ENCODE results near the gene FAM20A.
"Not testable (repeated sequence)": the region's sequence is repeated elsewhere in the genome, so short reads cannot be mapped to it uniquely, and the experiment has no call there.

Gene FAM20A

DNA sequence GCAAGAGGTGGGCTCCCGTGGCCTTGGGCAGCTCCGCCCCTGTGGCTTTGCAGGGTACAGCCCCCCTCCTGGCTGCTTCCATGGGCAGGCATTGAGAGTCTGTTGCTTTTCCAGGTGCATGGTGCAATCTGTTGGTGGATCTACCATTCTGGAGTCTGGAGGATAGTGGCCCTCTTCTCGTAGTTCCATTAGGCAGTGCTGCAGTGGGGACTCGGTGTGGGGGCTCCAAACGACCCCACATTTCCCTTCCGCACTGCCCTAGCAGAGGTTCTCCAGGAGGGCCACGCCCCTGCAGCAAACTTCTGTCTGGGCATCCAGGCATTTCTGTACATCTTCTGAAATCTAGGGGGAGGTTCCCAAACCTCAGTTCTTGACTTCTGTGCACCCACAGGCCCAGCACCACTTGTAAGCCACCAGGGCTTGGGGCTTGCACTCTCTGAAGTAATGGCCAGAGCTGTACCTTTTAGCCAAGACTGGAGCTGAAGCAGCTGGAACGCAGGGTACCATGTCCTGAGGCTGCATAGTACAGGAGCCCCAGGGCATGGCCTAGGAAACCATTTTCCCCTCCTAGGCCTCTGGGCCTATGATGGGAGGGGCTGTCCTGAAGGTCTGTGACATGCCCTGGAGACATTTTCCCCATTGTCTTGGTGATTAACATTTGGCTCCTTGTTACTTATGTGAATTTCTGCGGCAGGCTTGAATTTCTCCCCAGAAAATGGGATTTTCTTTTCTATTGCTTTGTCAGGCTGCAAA is 82.9 kb downstream of the FAM20A start:
- DNase-seq, result no peak

DNA sequence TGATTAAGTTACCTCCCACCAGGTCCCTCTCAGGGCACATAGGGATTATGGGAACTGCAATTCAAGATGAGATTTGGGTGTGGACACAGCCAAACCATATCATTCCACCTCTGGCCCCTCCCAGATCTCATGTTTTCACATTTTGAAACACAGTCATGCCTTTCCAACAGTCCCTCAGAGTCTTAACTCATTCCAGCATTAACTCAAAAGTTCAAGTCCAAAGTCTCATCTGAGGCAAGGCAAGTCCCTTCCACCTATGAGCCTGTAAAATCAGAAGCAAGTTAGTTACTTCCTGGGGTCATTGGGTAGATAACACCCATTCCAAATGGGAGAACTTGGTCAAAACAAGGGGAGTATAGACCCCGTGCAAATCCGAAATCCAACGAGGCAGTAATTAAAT is 83.6 kb downstream of the FAM20A start:
- DNase-seq, result not testable (repeated sequence)

DNA sequence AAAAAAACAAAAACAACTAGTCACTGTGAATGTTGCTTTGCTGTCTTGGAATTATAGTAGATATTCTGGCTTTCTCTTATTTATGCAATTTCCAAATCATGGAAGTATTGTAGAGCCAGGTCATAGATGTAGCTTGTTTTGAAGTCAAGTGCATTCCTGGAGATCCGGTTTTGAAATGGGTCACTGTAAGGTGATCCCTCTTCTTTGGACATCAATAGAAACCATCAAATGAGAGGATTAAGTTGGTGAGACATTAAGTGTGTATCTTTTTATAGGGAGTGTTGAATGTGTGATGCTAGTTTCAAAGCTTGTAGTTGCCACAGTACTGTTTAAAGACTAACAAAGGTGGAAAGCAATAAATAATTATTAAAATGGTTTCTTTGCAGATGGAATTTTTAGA is 84.4 kb downstream of the FAM20A start:
- no peak for DNase-seq

DNA sequence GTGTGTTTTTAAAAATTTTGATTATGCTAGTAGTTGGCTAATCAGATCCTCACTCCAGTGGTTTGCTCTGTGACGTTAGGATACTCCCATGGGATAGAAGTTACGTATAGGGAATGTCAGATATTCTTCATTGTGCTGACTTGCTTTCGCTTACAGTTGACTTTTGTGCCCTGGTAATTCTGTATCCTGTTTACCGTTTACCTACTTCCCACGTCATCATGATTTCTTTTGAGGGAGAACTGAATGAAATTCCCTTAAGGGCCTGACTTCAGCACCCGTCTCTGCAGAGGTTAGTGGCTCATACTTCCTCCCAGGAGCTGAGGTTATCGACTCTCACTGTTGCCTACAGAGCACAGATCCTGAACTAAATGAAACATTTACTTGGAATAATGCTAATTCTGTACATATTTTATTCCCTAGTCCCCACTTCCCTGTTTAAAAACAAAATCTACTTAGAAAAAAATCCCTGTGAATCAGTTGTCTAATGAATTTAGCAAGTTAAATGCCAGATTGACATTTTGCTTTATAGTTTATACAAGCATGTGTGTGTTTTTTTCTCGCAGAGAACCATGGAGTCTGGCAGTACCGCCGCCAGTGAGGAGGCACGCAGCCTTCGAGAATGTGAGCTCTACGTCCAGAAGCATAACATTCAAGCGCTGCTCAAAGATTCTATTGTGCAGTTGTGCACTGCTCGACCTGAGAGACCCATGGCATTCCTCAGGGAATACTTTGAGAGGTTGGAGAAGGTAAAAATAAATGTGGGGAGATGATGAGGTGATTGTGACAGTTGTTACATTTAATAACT is 86.1 kb downstream of the FAM20A start:
- DNase-seq, result peak; percentile 9

DNA sequence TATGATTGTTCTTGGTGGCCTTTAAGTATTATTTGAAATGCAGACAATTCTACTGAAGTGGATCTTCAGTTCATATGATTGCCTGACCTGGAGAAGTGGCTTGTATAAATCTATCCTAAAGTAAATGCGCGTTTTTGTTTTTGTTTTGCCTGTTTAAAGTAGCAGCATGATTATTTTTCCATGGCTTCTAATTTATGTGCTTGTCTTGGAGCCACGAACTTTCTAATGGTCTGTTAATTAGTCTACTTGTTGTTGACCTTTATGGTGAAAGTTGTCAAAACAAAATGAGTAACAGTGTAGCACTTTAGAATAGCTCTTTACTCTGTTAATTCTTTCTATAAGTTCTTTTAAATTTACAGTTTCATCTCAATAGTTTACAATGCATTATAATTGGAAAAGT is 87.2 kb downstream of the FAM20A start:
- no peak for DNase-seq

DNA sequence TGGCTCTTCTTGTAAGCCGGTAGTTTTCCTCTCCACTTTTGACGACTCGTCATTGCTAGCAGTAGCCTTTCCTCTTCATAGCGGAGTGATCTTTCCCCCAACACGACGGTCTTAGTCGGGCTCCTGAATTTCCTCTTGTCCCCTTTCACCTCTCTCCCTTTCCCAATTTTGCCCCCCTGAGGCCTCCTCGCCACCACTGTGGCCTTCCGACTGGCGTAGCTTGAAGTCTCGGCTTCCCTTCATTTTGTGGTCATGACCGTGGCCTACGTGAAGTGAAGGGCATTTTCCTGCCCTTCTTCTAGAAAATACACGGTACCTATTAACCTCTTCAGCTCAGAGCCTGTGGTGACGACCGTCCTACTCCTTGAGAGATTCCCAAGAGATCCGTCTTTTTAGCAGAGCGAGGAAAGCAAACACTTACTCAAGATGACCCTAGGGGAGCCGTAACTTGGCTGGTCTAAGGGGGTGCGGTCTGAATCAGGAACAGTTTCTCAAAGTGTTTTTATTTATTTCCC is 88.2 kb downstream of the FAM20A start:
- no peak for DNase-seq

DNA sequence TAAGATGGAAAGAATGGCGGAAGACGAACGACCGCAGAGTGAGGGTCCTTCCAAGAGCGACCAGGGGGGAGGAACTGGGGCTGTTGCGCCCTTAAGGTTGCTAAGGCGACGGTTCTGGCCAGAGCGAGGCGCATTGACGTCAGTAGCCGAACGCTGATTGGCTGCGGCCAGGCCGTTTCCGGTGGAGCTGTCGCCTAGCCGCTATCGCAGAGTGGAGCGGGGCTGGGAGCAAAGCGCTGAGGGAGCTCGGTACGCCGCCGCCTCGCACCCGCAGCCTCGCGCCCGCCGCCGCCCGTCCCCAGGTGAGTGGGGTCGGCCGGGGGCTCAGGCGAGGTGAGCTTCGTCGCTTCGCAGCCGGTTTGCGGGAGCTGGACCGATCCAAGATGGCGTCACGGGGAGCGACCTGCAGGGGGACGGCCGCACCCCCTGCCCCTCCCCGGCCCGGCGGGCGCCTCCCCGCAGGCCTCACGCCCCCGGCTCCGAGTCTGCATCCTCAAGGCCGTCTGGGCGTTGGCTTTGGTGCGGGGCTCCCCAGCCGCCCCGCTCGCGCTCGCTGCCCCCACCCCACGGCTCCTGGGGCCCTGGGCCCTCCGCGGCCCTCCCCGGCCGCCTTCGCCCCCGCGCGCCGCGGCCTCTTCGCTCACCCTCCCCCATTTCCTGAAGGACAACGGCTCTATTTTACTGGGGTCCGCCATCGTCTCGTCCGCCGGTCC is 88.8 kb downstream of the FAM20A start, which contains the start of gene PRKAR1A:
TSS of gene PRKAR1A (plus strand) at position 184 of the 713 bp plus-strand sequence. CDS start 2,970 bp downstream, outside the sequence.
- DNase-seq, result peak; percentile 86

DNA sequence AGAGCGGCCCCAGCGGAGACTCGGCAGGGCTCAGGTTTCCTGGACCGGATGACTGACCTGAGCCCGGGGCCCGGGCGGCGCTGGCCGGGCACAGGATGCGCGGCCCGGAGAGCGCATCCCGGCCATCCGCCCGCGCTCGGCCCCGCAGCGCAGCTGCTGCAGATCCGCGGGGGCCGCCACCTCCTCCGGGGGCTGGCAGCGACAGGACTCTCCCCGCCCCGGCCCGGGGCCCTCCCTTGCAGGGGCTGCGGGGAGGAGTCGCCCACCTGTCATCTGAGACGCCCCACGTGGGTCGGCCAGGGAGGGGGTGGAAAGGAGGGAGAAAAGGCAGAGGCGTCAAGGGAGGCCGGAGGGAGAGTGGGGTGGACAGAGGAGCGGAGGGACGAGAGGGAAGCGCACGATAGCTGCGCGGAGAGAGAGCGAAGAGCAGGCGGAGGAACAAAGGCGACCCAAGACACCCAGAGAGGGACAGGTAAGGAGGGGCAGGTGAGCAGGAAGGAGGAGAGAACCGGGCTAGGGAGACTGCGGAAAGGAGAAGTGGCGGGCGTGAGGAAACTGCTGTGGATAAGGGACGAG is 89.4 kb downstream of the FAM20A start:
- DNase-seq, result peak; percentile 44

DNA sequence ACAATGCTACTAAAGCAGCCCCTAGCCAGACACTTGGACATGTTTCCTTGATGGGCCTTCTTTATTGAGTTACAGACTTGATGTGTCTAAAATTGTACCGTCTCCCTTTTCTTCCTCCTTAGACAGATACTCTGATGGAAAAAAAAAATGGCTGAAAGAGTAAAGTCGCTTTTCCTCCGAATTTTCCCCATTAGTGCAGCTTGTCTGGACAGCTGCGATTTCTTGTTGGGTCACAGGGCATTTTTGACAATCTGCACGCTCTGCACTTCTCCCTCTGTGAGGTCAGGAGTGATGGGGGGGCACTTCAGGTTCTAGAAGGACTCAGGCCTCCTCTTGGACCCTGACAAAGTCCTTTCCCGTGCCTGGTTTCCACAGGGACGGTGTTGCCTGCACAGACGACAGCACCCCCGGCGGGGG is 89.9 kb downstream of the FAM20A start:
- DNase-seq, result no peak

DNA sequence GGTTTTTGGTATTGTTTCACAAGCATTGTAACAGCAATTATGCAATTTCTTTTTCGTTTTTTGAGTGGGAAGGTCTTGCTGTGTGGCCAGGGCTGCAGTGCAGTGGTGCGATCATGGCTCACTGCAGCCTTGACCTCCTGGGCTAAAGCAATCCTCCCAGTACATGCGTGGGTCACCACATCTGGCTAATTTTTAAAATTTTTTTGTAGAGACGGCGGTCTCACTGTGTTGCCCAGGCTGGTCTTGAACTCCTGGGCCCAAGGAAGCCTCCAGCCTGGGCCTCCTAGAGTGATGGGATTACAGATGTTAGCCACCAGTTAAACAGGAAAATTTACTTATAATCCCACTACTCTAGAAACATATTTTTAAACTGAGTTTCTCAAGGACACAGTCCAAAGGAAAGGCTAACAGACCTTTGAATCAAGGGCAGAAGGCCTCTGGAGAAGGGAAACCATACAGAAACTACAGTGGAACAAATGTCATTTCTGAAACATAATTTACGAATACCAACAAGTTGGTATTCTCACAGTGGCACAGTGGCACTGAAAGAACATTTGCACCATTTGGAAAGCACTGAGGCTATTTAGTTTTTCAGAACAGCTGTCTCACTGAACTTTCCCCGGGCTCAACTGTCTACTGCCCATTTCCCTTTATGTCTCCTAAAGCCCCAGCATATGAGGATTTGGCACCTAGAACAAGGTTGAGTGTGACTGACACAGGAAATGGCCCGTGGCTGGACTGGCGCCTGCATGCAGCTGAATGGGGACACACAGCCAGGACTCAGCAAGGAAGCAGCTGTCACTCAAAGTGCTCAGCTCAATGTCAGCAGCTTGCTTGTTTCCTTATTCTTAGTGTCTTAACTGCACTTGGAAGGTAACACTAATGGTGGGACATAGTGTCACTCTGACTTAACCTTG is 91.8 kb downstream of the FAM20A start:
- DNase-seq, result no peak

DNA sequence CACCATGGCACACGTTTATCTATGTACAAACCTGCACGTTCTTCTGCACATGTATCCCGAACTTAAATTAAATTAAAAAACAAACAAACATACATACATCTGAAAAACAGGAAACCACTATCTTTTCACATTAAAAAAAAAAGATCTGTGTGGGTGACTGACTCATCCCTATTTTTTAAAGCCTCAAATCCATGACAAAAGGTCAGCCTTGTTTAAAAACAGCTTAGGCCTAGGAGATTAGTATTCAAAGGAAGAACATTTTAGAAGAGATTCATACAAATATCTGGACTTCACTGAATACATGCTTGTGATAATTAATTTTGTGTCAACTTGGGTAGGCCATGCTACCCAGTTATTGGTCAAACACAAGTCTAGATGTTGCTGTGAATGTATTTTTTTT is 93.6 kb downstream of the FAM20A start:
- DNase-seq, result no peak

DNA sequence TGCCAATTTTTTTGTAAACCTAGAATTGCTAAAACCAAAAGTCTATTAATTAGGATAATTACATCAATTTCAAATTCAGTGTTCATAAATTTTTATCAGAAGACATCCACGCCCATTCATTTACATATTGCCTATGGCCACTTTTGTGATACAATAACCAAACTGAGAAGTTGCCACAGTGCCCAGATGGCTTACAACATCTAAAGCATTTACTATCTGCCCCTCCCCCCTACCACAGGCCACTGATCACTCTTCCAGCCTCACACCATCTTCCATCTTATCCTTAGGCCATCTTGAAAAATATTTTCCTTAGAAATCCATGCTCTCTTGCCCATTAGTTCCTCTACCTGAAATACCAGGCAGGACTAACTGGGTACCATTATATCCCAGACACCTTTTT is 95.2 kb downstream of the FAM20A start:
- no peak for DNase-seq

DNA sequence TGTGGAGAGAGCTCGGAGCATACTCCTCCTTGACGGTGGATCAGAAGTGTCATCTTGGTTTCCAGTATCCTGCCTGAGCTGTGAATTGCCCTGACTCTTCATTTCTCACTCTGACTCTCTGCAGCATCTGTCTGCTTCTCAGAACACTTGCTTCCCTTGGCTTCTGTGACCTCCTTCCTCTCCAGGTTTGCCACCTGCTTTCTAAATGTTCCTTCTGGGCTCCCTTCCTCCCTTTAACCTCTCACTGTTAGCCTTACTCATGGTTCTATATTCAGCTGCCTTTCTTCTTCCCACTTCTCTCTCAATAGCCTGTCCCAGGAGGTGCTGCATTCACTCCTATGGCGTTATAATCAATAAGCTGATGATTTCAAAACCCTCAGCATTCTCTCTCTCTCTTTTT is 100.1 kb downstream of the FAM20A start:
- no peak for DNase-seq

DNA sequence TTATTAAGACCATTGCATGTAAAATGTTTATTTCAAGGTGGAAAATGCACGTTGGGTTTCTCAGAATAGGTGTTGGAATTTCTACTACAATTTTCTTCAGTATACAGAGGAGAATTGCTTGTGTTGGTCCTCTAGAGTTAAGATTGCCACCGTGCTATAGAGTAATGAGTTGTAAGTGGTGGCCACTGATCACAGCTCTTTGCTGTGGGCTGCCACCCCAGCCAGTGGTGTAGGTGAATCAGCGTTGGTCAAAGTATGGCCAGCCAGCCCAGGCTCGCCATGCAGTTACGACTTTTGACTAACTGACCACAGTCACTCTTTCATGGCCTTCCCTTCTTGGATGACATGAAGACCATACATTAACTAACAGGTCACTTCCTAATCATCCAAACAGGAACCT is 101.6 kb downstream of the FAM20A start:
- DNase-seq, result no peak

DNA sequence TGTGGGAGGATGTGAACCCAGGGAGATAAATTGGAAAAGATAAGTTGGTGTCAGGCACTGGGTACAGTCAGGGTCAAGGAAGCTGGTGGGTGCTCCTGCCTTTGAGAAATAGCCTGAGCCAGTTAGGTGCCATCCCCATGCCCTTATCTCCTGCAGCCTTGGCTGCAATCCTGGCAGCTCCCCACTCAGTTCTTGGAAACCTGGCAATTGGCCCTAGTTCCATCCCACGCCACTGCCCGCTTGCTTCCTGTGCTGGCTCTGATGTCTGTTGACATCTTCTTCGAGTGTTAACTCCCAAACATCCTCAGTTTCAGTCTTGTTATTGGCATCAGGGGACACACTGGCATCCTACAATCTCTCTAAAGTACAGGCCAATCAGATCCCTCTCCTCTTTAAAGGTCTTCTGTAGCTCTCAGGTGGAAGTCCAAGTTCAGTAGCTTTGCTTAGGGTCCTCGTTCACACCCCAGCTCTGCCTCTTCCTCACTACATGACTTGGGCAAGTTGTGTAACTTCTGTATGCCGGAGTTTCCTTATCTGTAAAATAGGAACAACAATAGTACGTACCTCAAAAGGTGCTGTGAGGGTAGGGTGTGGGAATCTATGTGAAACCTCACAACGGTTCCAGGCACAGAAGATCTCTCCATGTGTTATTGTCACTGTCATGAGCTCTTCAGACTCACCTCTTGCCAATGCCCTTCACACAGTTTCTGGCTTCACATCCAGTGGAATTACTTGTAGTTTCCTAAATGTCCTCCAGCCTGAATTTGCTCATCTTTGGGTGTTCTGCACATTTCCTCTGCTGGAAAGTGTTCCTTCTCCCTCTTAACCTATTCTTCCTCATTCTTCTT is 102.5 kb downstream of the FAM20A start:
- no peak for DNase-seq

DNA sequence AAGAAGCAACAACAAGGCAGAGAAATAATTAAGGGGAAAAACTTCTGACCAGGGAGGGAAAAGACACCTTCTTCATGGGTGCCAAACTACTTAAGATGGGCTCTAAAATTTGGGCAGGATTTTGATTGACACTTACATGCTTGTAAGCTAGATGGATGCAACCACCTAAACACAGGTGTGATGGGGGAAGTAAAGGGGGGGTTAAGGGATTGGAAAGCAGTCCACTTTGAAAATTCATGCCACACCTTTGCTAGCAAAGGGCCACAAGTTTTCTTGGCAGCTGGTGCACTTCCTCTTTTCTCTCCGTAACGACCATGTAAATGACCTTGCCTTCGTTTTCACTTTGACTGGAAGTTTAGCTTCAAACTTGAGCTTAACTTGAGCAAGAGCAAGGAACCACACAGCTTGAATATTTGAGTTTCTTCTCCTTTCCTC is 103.3 kb downstream of the FAM20A start:
- DNase-seq, result no peak

DNA sequence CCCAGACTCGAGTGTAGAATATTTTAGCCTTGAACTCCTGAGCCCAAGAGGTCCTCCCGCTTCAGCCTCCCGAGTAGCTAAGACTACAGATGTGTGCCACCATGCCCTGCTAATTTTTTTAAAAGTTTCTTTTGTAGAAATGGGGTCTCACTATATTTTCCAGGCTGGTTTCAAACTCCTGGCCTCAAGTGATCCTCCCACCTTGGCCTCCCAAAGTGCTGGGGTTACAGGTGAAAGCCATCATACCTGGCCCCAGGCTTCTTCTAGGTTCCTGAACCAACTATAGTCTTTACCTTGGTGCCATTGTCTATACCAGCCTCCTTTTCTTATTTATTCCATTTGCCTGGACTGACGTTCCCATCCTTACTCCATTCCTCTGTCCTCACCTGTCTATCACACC is 106.1 kb downstream of the FAM20A start:
- no peak for DNase-seq

DNA sequence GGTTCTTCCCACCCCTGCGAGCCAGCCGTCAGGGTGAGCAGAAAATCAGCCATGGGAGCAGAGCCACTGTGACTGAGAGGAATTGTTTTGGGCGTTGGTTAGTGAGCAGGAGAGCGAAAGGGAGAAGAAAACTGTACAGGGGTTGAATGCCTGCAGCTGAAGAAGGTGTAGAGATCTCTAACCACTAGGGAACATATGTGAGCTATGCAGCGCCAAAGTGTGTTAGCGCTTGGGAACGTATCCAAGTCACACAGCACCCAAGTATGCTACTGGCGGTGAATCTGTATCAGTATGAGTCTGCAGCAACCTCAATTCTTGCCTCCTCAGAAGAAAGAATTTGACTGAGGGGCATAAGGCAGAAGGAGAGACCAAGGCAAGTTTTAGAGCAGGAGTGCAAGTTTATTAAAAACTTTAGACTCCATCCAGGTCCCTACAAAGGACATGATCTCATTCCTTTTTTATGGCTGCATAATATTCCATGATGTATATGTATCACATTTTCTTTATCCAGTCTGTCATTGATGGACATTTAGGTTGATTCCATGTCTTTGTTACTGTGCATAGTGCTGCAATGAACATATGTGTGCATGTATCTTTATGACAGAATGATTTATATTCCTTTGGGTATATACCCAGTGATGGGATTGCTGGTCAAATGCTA is 108.6 kb downstream of the FAM20A start:
- not testable (repeated sequence) for DNase-seq

DNA sequence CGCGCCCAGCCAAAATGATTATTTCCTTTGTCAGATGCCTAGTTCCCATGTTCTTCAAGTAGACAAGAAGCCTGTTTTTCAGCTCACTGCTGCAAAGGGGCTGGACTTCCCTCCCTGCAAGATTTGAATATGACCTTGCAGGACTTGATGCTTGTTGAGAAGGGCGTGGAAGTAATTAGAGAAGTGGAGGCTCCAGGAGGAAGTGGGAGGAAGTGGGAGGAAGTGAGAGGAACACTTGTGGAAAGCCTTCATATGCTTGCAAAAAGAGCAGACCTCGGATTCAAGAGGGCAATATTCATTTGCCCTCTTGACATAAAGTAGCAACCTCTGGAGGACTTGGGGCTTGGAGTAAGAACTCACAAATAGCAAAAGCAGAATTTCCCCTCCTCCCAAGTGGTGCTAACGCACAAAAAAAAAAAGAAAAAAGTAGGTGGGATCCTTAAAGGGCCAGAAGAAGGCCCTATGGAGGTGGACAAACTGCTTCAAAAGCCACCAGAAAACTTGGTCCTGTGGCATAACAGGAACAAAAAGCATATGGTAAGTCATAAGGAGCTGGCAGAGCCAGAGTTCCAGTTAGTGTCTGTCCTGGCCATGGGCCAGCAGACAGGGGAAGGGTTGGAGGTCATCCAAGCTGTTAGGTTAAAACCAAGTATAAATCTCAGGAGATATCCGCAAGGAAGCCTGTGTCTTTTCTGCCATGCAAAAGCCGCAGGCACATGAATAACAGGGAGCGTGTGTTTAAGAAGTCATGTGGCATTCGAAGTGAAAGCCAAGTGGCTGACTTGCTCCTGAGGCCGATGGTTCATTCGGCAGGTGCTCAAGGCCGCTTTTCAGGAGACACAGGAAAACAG is 109.6 kb downstream of the FAM20A start:
- DNase-seq, result no peak

Data from amniotic stem cell (primary cell).